NCI-H2029 treated with DMSO at 0.1 percent for 48 hours (cell line): ENCODE data around the gene FAM107B.

Source experiments
- DNase-seq: peaks from one replicate; lab custom pipeline; 2025; lab: John Stamatoyannopoulos, UW

Gene FAM107B

DNA sequence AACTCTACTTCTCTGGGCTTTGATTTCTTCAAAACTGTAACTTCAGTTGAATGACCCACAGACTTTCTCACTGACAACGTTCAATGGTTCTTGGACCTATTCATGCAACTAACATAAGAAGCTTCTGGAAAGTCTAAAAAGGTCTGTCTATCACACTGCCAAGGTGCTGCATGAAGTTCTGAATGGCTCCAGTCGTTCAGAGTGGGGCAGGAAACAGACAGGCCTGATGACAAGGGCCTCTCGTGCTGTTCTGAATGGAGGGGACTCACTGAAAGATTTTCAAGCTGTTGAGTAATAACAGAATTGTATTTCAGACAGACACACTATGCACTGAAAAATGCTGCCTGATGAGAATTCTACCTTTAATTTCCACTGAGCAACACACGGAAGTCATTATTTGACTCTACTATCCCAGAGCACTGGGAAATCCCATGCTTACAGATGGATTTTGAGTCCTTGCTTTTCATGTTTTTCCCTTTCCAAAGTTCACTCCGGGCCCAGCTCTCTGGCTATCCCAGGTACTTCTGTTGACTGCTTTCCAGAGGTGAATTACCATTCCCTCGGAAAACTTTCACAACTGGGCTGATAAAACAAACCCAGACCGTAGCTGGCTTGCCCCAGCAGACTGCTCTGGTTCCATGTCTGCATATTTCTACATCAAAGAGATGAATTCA lies 239.1 kb downstream of the FAM107B start:
- no peak for DNase-seq

GRCh38 chr10:14534152-14534551 lies 240.5 kb downstream of the FAM107B start:
- DNase-seq, result no peak

- DNase-seq, result no peak
These were observed 241.4 kb downstream of the FAM107B start for GRCh38 chr10:14533295-14533694.

DNA sequence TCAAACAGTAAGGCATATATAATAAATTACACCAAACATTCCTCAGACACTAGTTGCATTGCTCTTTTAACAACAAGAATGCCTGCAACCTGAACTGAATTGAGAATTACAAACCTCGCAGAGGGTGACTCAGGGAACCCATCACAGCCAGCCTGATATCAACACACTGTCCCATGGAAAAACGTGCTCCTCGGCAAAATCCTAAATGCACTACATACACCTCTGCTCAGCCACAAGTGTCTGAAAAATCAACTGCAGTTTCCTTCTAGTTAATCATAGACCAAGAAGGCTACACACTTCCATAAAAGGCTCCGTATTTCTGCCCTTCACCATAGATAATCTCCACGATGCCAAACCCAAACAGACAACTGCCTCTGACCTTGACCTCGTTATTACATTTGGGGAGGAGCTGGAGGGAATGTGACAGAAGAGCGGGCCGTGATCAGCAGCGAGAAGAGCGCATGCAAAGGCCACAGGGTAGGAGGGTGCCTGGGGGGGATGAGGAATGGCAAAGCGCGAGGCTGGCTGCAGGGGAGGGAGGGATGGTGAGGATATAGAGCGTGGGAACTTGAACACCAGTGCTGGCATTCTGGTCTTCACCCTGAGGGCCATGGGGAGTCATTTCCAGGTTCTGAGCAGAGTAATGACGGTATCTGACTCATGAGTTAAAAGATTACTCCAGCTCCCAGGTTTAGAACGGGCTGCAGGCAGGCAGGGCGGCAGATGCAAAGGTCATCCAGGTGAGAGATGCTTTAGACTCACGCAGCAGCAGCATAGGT lies 242.0 kb downstream of the FAM107B start:
- no peak for DNase-seq

DNA sequence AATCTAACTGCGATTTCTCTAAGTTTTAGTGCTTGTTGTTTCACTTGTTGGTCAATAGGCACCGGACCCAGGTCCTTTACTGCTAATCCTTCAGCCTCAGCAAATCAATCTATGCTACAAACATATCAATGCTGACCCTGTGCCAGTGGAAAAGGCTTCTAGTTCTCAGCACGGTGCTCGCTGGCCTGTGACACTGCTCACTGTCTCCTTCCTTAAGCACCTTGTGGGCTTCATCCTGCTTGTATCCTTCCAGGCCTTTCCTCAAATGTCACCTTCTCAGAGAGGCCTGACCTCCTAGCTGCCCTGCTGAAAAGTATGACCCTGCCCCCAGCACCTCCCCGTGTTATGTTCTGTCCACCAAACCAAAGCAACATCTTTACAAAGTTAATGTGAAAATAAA lies 242.7 kb downstream of the FAM107B start:
- no peak for DNase-seq

- DNase-seq, result no peak
These were observed 244.2 kb downstream of the FAM107B start for GRCh38 chr10:14530465-14530864.

DNA sequence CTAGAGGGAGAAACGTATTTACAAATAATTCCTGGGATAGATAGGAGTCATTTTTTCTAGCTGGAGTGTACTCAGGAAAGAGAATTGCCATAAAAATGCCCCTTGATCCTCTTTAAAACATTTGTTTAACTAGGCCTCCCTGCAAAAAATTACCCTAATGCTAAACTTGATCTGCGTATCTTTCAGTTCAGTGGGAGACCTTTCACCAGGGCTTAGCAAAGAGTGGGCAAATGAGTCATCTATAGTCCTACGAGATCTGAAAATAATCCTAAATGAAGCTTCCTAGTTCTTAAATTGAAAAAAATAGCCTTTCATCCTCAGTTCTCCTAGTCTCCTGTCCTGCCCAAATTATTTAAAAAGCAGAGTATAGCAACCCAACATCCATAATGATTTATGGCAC lies 245.3 kb downstream of the FAM107B start:
- no peak for DNase-seq

DNA sequence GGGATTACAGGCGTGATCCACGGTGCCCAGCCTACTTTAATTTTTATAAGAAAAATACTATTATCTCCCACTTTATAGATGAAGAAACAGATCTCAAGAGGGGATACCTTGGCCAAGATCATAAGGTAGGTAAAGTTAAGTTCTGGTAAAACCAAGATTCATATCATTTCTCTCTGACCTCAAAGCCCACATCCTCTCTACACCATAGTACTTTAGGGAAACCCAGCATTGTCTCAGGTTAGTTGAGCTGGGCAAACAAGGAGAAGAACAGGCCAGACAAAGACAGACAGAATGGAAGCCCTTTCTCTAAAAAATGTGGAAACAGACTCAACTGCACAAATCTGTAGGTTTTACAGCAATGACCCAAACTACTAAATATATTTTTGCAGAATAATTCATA lies 246.2 kb downstream of the FAM107B start:
- no peak for DNase-seq

DNA sequence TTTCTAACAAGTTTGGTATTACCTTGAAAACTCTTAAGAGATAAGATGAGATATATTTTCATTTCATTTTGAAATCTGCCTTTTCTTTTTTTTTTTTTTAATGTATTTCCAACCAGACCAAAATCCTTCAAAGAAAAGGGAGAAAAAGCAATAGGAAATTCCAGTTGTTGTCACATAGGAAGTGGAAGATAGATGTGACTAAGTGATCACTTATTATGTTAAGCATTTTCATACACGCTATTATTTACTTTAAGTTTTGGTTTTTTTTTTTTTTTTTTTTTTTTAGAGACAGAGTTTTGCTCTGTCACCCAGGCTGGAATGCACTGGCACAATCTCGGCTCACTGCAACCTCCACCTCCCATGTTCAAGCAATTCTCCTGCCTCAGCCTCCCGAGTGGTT lies 246.8 kb downstream of the FAM107B start:
- no peak for DNase-seq

DNA sequence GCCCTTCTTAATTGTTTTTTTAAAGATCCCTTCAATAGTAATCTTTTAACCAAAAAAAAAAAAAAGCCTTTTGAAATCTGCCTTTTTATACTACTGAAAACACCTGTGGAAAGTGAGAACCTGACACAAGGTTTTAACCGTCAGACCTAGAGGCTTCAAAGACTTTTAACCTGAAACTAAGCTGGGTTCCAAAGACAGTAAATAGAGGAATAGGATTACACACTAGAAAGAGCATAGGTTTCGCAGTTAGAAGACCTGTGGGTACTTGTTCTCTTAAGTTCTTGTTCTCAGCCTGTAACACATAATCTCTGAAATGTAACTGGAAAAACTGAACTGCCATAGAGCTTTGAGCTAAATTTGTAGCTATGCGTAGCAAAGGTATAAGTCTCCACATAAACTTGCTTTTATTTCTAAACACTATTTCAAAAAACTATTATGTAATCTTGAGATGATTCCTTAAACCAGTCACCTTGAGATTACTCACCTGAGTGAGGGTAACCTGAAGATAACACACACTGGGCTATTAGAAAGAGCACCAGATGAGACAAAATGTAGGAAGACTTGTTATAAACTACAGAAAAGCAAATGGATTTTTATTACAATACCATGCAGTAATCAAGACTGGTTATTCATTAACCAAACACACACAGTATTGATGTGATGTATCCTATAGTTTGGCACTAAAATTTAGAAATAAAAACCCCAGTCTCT lies 247.4 kb downstream of the FAM107B start:
- DNase-seq, result no peak

DNA sequence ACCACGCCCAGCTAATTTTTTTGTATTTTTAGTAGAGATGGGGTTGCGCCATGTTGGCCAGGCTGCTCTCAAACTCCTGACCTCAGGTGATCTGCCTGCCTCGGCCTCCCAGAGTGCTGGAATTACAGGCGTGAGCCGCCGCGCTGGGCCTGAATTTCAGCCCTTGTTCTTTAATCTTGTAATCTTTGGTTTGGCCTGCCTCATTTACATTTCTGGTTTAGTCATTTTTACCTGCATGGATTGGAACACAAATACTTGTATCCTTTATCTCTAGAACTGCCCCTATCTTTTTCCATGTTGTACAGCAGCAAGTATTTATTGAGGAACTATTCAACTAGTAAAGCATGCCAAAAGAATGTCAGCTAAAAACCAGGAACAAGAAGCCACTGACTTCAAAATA lies 248.4 kb downstream of the FAM107B start:
- no peak for DNase-seq

- no peak for DNase-seq
These were observed 249.9 kb downstream of the FAM107B start for GRCh38 chr10:14524691-14525324.

GRCh38 chr10:14523286-14523685 lies 251.4 kb downstream of the FAM107B start:
- DNase-seq, result no peak

GRCh38 chr10:14519785-14520184 lies 254.9 kb downstream of the FAM107B start:
- no peak for DNase-seq

DNA sequence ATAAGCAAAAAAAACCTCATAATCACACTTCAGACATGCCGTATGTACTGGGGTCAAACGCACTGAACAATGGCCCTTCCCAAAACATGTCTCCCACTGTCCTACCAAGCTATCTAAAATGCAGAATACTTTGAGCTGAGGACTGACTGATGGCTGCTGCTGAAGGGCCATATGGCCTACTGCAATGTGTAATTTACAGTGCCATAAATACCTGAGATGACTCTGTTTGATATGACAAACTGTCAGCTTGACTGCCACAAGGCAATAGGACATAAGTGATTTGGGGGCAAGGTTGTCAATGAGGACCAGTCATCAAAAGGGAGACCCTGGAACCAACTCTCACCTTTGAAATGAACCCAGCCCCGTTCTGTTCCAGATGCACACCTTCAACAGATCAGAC lies 256.5 kb downstream of the FAM107B start:
- DNase-seq, result no peak

- DNase-seq, result no peak
These were observed 261.6 kb downstream of the FAM107B start for GRCh38 chr10:14513123-14513522.

GRCh38 chr10:14510346-14510745 lies 264.4 kb downstream of the FAM107B start:
- no peak for DNase-seq

DNA sequence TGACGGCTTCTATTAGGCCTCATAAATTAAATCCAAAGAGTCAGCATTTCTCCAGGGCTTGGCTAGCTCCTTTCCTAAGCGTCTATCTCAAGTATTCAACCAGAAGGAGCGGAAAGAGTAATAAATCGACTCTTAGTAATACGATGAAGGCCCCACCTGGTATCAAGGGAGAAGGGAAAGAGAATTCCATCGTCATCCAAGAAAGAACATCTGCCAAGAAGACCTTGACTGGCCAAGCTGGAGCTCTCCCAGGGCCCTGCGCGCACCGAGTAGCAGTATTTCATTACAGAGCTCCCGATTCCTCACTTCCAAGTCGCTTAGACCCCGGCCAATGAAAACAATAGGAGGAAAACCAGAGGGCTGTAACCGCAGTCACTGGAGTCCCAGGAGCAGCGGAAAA lies 266.0 kb downstream of the FAM107B start:
- DNase-seq, result no peak

GRCh38 chr10:14507781-14508180 lies 266.9 kb downstream of the FAM107B start:
- no peak for DNase-seq

- peak; percentile 82 for DNase-seq
These were observed 267.5 kb downstream of the FAM107B start for GRCh38 chr10:14507176-14507575.

DNA sequence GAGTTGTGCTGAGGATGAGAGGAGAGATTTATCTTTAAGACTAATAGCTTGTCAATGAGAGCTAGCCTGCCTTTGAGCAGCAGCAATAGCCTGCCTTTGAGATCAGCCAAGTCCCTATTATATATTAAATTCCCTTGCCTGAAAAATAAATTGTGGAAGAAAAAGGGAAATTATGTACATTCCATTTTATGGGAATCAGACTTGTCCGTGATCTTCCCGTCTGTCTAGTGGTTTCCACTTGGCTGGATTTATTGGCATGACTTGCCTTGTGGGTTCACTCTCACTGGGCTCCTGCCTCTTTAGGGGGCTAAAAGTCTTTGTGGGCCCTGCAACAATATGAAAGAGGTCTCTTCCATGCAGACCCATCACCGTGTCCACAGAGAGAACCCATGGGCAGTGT lies 272.3 kb downstream of the FAM107B start:
- DNase-seq, result no peak

DNA sequence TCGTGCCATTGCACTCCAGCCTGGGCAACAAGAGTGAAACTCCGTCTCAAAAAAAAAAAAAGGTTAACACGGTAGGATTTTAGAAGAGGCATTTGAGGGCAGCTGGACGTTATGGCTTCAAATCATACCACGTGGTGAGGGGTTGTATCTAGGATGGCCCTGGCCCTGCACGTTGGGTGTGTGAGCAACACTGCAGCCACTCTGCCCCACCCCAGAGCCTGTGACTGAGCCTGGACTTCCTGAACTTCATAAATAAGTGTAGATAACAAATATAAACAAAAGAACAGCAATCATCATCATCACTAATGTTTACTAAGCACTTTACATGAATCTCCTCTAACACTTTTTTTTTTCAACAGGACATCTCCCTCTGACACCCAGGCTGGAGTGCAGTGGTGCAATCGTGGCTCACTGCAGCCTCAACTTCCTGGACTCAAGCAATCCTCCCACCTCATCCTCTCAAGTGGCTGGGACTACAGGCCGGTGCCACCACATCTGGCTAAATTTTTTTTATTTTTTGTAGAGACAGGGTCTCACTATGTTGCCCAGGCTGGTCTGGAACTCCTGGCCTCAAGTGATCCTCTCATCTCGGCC lies 274.4 kb downstream of the FAM107B start:
- DNase-seq, result no peak
